Lower leg skin (tissue), 3 donors: Measurements from ENCODE around the gene AGL.
"Not testable (repeated sequence)": the region's sequence is repeated elsewhere in the genome, so short reads cannot be mapped to it uniquely, and the experiment has no call there.

Source experiments
- POLR2A ChIP-seq, 2 donors: fragments of 450-650 bp; IDR thresholded peaks; one replicate each; pipeline ENCODE4 v1.6.1; 2016 to 2017; ENCODE audit warnings: antibody characterized with exemption in 2 of 2, mild to moderate bottlenecking in 1 of 2, moderate library complexity in 1 of 2
- TF ChIP-seq, protein P1 (sequence below), 3 donors: fragments of 450-650 bp; IDR thresholded peaks; one replicate each; pipeline ENCODE4 v1.5.1; 2016; ENCODE audit warnings: antibody characterized with exemption in 3 of 3, mild to moderate bottlenecking in 3 of 3, moderate library complexity in 2 of 3

- TF ChIP-seq POLR2A (IDR thresholded peaks at IDR 0.05), result not testable (repeated sequence)
- TF ChIP-seq, protein P1, sequence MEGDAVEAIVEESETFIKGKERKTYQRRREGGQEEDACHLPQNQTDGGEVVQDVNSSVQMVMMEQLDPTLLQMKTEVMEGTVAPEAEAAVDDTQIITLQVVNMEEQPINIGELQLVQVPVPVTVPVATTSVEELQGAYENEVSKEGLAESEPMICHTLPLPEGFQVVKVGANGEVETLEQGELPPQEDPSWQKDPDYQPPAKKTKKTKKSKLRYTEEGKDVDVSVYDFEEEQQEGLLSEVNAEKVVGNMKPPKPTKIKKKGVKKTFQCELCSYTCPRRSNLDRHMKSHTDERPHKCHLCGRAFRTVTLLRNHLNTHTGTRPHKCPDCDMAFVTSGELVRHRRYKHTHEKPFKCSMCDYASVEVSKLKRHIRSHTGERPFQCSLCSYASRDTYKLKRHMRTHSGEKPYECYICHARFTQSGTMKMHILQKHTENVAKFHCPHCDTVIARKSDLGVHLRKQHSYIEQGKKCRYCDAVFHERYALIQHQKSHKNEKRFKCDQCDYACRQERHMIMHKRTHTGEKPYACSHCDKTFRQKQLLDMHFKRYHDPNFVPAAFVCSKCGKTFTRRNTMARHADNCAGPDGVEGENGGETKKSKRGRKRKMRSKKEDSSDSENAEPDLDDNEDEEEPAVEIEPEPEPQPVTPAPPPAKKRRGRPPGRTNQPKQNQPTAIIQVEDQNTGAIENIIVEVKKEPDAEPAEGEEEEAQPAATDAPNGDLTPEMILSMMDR (IDR thresholded peaks at IDR 0.05), result not testable (repeated sequence)
These were observed 6.9 kb downstream of the AGL start for GRCh38 chr1:99857041-99857440.
